Prostate gland (tissue), 2 donors: Measurements from ENCODE around the gene ERG. TPM values are rescaled to one million over a fixed set of nuclear protein-coding genes. Genes with fewer than 3 reads are reported as not detected.

Experiments used
- DNase-seq: peaks from one replicate; pipeline ENCODE4 v3.0.0-alpha.2; 2019; ENCODE audit warnings: low spot score
- H3K27ac ChIP-seq, 2 donors: fragments of 200-600 bp; sonication (generic); 2 replicates each; pipeline ENCODE4 v1.5.1; 2017 to 2019
- H3K27me3 ChIP-seq: fragments of 200-600 bp; sonication (generic); replicated peaks from 2 replicates; pipeline ENCODE4 v1.5.1; 2019; ENCODE audit not compliant: insufficient read depth
- H3K36me3 ChIP-seq, 2 donors: fragments of 200-600 bp; sonication (generic); 1 replicate in 1 of 2; 2 replicates in 1 of 2; pipeline versions ENCODE4 v1.5.1 to v1.8.1; 2017 to 2019
- H3K4me1 ChIP-seq: fragments of 200-600 bp; sonication (generic); replicated peaks from 2 replicates; pipeline ENCODE4 v1.5.1; 2019
- H3K4me3 ChIP-seq, 2 donors: fragments of 200-600 bp; sonication (generic); 2 replicates each; pipeline ENCODE4 v1.5.1; 2017 to 2019
- H3K9me3 ChIP-seq: fragments of 200-600 bp; sonication (generic); 2 replicates; pipeline ENCODE4 v1.5.1; 2017
- CTCF ChIP-seq, 4 experiments: fragments of 200-600 bp in 2 of 4; fragments of 450-650 bp in 2 of 4; sonication (generic) in 2 of 4; IDR thresholded peaks; 1 replicate in 3 of 4; 2 replicates in 1 of 4; pipeline ENCODE4 v1.5.1; 2016 to 2019; ENCODE audit warnings: antibody characterized with exemption in 4 of 4, mild to moderate bottlenecking in 2 of 4, moderate library complexity in 2 of 4
- POLR2A ChIP-seq: fragments of 450-650 bp; IDR thresholded peaks from one replicate; pipeline ENCODE4 v1.6.1; 2016; ENCODE audit warnings: antibody characterized with exemption, mild to moderate bottlenecking
- POLR2AphosphoS5 ChIP-seq: sonication (generic); formaldehyde crosslinking; IDR thresholded peaks from one replicate; pipeline ENCODE4 v1.6.1; 2017; ENCODE audit warnings: antibody characterized with exemption
- WGBS: methylation state at CpG from one replicate; pipeline ENCODE4 v1.1.5; 2018; 5-methylcytosine and 5-hydroxymethylcytosine counted together
- intact Hi-C: fragments of 100-400 bp; cut with DNase I; formaldehyde crosslinking; loops from one replicate; pipeline ENCODE4 v1.14.2; 2022
- total RNA-seq, 2 donors: library from RNA; depleted of rRNA; stranded (reverse); fragments of >200 nt; gene quantifications; one replicate each; pipeline ENCODE4 v1.1.0, GENCODE V29; 2016

Gene ERG
- total RNA-seq, 2 donors from 2014 or later: 2.6 to 11.2 TPM

DNA sequence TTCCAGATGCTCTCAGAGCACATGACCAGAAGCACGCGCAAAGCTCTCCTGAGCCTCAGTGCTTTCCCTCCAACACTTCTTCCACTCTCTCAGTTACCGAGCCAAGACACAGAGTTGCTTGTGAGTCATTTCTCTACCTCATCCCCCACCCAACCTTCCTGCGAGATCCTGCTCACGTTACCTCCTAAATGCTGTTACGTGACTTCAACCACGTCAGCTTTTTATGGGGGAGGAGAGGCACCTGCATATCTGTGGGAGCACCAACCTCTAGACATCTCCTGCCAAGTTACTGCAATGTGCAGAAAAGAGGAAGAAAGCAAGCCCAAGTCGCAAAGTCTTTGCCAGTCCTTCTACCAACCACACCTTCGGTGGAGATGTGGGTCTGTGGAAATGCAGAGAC is 27.2 kb upstream of the ERG start:
- intact Hi-C loops: no loop called here
- DNase-seq: no peak
- no peak overlapping the region for H3K27ac ChIP-seq
- H3K4me3 ChIP-seq: no peak overlapping the region
- TF ChIP-seq POLR2A (no peak), CTCF (IDR thresholded peaks at IDR 0.05) (no peak), POLR2AphosphoS5 (no peak)
- H3K36me3 ChIP-seq: no peaks in the 10 kb centered on the region
- H3K9me3 ChIP-seq: no peaks in the 10 kb centered on the region
- no peaks in the 10 kb centered on the region for H3K27me3 ChIP-seq
- 73% methylated on average over 9 of the region's 9 CpGs for WGBS
- no peaks in the 10 kb centered on the region for H3K4me1 ChIP-seq

DNA sequence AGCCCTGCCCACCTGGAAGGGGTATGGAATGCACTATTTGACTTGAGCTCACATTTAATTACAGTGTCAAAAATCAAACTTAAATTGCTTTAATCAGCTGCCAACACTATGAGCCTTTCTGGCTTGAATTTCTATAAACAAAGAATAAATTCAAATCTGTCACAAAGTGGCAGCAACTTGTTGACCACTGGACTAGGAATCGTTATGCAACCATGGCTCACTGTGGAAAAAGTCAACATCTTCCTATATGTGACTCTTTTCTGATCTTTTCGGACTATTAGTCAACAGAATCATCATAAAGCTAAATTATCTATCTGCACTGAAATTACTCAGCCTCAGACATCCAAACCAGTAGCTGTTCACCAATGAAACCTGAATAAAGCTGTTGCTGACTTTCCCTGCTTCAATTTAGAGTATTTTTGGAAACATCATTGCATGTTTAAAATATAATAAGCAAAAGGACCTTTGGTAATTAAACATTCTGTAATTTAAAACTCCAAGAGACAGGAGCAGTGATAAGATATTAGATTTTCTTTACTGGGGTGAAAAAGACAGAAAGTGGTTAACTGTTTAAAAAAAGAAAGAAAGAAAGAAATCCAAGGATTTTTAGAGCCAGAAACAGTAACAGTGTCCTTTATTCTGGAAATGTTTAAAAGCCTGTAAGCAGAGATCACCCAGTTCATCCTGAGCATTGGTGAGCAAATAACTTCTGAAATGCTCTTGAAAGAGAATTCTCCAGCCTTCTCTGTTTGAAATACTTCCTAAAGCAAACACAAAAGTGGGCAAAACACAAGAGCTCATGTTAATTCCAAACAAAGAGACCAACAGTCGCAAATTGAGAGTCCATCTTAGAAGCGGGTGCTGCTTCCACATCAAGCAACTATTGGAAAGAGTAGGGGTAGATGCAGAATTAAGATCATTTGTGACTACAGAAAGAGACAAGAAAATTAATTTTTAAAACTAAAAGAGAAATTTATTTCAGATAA is 26.2 kb upstream of the ERG start:
- no peak overlapping the region for H3K4me3 ChIP-seq
- intact Hi-C loops: no loop called here
- 37% methylated on average over 4 of the region's 4 CpGs for WGBS

GRCh38 chr21:38520511-38520910 is 22.2 kb upstream of the ERG start:
- Histone ChIP-seq H3K36me3 (no peaks in the 10 kb centered on the region), H3K27me3 (no peaks in the 10 kb centered on the region), H3K4me3 (no peak overlapping the region), H3K27ac (no peak overlapping the region), H3K4me1 (no peaks in the 10 kb centered on the region), H3K9me3 (no peaks in the 10 kb centered on the region)
- no peak for DNase-seq
- WGBS: 90% methylated on average over 9 of the region's 9 CpGs
- TF ChIP-seq POLR2A (no peak), CTCF (IDR thresholded peaks at IDR 0.05) (no peak), POLR2AphosphoS5 (no peak)
- intact Hi-C loops: no loop called here

More for the DNA sequence above, 26.2 kb upstream of the ERG start:
- DNase-seq: no peak
- Histone ChIP-seq H3K27me3 (no peaks in the 10 kb centered on the region), H3K9me3 (no peaks in the 10 kb centered on the region), H3K4me1 (no peaks in the 10 kb centered on the region), H3K27ac (no peak overlapping the region), H3K36me3 (no peaks in the 10 kb centered on the region)
- TF ChIP-seq POLR2A: no peak

DNA sequence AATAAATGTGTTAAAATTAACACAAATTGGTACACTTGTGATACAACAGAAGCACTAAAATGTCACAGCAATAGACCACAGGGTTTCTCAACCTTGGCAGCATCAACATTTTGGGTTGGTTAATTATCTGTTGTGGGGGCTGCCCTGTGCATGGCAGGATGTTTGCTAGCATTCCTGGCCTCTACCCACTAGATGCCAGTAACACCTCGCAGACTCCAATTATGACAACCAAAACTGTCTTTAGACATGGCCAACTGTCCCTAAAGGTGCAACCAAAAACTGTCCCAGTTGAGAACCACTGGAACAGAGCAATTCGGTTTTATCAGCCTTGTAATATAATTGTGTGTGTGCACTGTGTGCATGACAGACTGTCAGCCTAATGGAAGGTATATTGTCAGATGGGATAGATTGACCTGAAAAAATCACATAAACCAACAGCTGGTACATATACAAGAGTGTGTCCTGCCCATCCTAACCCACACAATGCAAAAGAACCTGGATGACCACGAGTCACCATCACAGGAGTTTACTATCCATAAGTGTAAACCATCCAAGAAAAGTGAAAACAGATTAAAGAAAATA is 13.5 kb upstream of the ERG start:
- Histone ChIP-seq H3K9me3 (no peaks in the 10 kb centered on the region), H3K27ac (no peak overlapping the region), H3K4me1 (no peaks in the 10 kb centered on the region), H3K4me3 (no peak overlapping the region), H3K27me3 (no peaks in the 10 kb centered on the region), H3K36me3 (no peaks in the 10 kb centered on the region)
- no peak for DNase-seq
- intact Hi-C loops: no loop called here
- TF ChIP-seq CTCF (IDR thresholded peaks at IDR 0.05) (no peak), POLR2AphosphoS5 (no peak), POLR2A (no peak)
- WGBS: 76% methylated on average over 3 of the region's 3 CpGs

DNA sequence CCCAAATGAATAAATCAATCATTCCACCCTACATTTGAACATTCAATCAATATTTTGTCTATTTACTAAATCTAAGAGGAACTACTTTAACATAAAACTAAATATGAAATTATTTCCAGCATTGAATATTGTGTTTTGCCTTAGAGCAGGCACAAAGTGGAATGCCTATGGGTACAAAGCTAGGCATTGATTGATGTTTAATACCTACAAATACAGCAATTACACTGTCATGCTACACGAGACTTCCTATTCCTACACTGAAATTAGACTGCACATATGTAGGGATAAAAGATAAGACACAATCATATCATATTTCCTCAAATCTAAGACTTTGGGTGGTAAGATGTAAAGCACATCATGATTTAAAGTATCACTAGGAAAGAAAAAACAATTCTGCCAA is 12.9 kb upstream of the ERG start:
- intact Hi-C loops: no loop called here
- TF ChIP-seq CTCF (IDR thresholded peaks at IDR 0.05) (no peak), POLR2A (no peak), POLR2AphosphoS5 (no peak)

More for the DNA sequence above, 12.9 kb upstream of the ERG start:
- H3K36me3 ChIP-seq: no peaks in the 10 kb centered on the region
- no peaks in the 10 kb centered on the region for H3K9me3 ChIP-seq
- no peak overlapping the region for H3K27ac ChIP-seq
- no peaks in the 10 kb centered on the region for H3K4me1 ChIP-seq
- no peak overlapping the region for H3K4me3 ChIP-seq
- WGBS: 90% methylated on average over 1 of the region's 1 CpG
- DNase-seq: no peak
- H3K27me3 ChIP-seq: no peaks in the 10 kb centered on the region
